H9 (cell line): ENCODE measurements around the gene SPATA1. TPM values are rescaled to one million over a fixed set of nuclear protein-coding genes. Genes with fewer than 3 reads are reported as not detected.
A peak's percentile ranks its signal among the peaks of the same experiment; 100 is the strongest.
"Not testable (repeated sequence)": the region's sequence is repeated elsewhere in the genome, so short reads cannot be mapped to it uniquely, and the experiment has no call there.

Experiments used
- DNase-seq: peaks from one replicate; pipeline ENCODE4 v3.0.0-alpha.2; 2017
- H2AFZ ChIP-seq: one replicate; pipeline ENCODE4 v1.6.1; 2013; ENCODE audit warnings: mild to moderate bottlenecking, low read length, control low read depth, moderate library complexity
- H2AK5ac ChIP-seq: 2 replicates; pipeline ENCODE4 v1.6.1; 2013; ENCODE audit warnings: low read length, control low read depth, mixed read lengths; ENCODE audit not compliant: insufficient read length
- H2BK120ac ChIP-seq: one replicate; pipeline ENCODE4 v1.6.1; 2013; ENCODE audit warnings: low read depth, mild to moderate bottlenecking, low read length, control low read depth, inconsistent platforms; ENCODE audit not compliant: poor library complexity, severe bottlenecking
- H2BK12ac ChIP-seq: 2 replicates; pipeline ENCODE4 v1.6.1; 2013; ENCODE audit warnings: low read length, control low read depth, mixed read lengths, low read depth; ENCODE audit not compliant: insufficient read length
- H2BK15ac ChIP-seq: 2 replicates; pipeline ENCODE4 v1.6.1; 2013; ENCODE audit warnings: low read depth, low read length, control low read depth
- H2BK20ac ChIP-seq: one replicate; pipeline ENCODE4 v1.6.1; 2013; ENCODE audit warnings: low read depth, mild to moderate bottlenecking, low read length, control low read depth, inconsistent platforms; ENCODE audit not compliant: poor library complexity, severe bottlenecking
- H2BK5ac ChIP-seq: 2 replicates; pipeline ENCODE4 v1.6.1; 2013; ENCODE audit warnings: low read length, control low read depth, mixed read lengths; ENCODE audit not compliant: insufficient read length
- H3K14ac ChIP-seq: 2 replicates; pipeline ENCODE4 v1.6.1; 2013; ENCODE audit warnings: low read length, control low read depth; ENCODE audit not compliant: insufficient read depth
- H3K18ac ChIP-seq: 2 replicates; pipeline ENCODE4 v1.6.1; 2013; ENCODE audit warnings: low read depth, mild to moderate bottlenecking, mixed read lengths, low read length, control low read depth; ENCODE audit not compliant: insufficient read length
- H3K23ac ChIP-seq: 2 replicates; pipeline ENCODE4 v1.6.1; 2013; ENCODE audit warnings: low read length, control low read depth, mixed read lengths, low read depth; ENCODE audit not compliant: insufficient read length
- H3K23me2 ChIP-seq: 2 replicates; pipeline ENCODE4 v1.6.1; 2013; ENCODE audit warnings: low read depth, mild to moderate bottlenecking, mixed read lengths, low read length, control low read depth; ENCODE audit not compliant: insufficient read length, poor library complexity, severe bottlenecking
- H3K27ac ChIP-seq: 2 replicates; pipeline ENCODE4 v1.5.1; 2013; ENCODE audit warnings: low read length, control low read depth, mixed read lengths, low read depth; ENCODE audit not compliant: insufficient read length
- H3K27me3 ChIP-seq: 2 replicates; pipeline ENCODE4 v1.6.1; 2013; ENCODE audit warnings: low read length, control low read depth, inconsistent platforms; ENCODE audit not compliant: insufficient read depth
- H3K4ac ChIP-seq: 2 replicates; pipeline ENCODE4 v1.6.1; 2013; ENCODE audit warnings: low read depth, mild to moderate bottlenecking, control low read depth, inconsistent platforms, low read length, moderate library complexity
- H3K4me1 ChIP-seq: 2 replicates; pipeline ENCODE4 v1.6.1; 2013; ENCODE audit warnings: low read length, control low read depth, inconsistent platforms; ENCODE audit not compliant: insufficient read depth
- H3K4me2 ChIP-seq: 2 replicates; pipeline ENCODE4 v1.6.1; 2013; ENCODE audit warnings: low read length, control low read depth, mixed read lengths; ENCODE audit not compliant: insufficient read length, insufficient read depth
- H3K56ac ChIP-seq: 2 replicates; pipeline ENCODE4 v1.6.1; 2013; ENCODE audit warnings: low read depth, mild to moderate bottlenecking, mixed read lengths, low read length, control low read depth; ENCODE audit not compliant: insufficient read length
- H3K79me1 ChIP-seq: 2 replicates; pipeline ENCODE4 v1.6.1; 2013; ENCODE audit warnings: low read depth, mild to moderate bottlenecking, moderate library complexity, low read length, control low read depth, inconsistent platforms; ENCODE audit not compliant: insufficient read depth, poor library complexity, severe bottlenecking
- H3K79me2 ChIP-seq: 2 replicates; pipeline ENCODE4 v1.6.1; 2013; ENCODE audit warnings: low read length, control low read depth, inconsistent platforms; ENCODE audit not compliant: insufficient read depth
- H3K9ac ChIP-seq: 2 replicates; pipeline ENCODE4 v1.6.1; 2013; ENCODE audit warnings: low read length, control low read depth, mixed read lengths; ENCODE audit not compliant: insufficient read length; ENCODE audit errors: extremely low read depth
- H3K9me3 ChIP-seq: one replicate; pipeline ENCODE4 v1.6.1; 2013; ENCODE audit warnings: low read depth, low read length, inconsistent platforms; ENCODE audit not compliant: control insufficient read depth
- H3T11ph ChIP-seq: one replicate; pipeline ENCODE4 v1.6.1; 2013; ENCODE audit warnings: mild to moderate bottlenecking, low read length, control low read depth, inconsistent platforms
- H4K20me1 ChIP-seq: one replicate; pipeline ENCODE4 v1.6.1; 2013; ENCODE audit not compliant: control insufficient read depth, insufficient read length, insufficient read depth
- H4K5ac ChIP-seq: 2 replicates; pipeline ENCODE4 v1.6.1; 2013; ENCODE audit warnings: low read depth, mild to moderate bottlenecking, mixed read lengths, low read length, control low read depth; ENCODE audit not compliant: insufficient read length
- H4K8ac ChIP-seq: replicated peaks from 2 replicates; pipeline ENCODE4 v1.6.1; 2013; ENCODE audit warnings: low read length, control low read depth, mixed read lengths, low read depth; ENCODE audit not compliant: insufficient read length
- H4K91ac ChIP-seq: 2 replicates; pipeline ENCODE4 v1.6.1; 2013; ENCODE audit warnings: low read depth, mild to moderate bottlenecking, moderate library complexity, mixed read lengths, low read length, control low read depth; ENCODE audit not compliant: insufficient read length
- H3K27ac Mint-ChIP-seq, 3 experiments: 2 replicates in 2 of 3; 3 replicates in 1 of 3; pipeline ENCODE4 v1.8.0; 2020 to 2021; ENCODE audit warnings: mixed read lengths in 3 of 3, mild to moderate bottlenecking in 1 of 3, moderate library complexity in 1 of 3
- H3K27me3 Mint-ChIP-seq: 2 replicates; pipeline ENCODE4 v1.8.0; 2021; ENCODE audit warnings: low read depth, mild to moderate bottlenecking, moderate library complexity, mixed read lengths
- H3K36me3 Mint-ChIP-seq, 3 experiments: 2 replicates in 2 of 3; 3 replicates in 1 of 3; pipeline ENCODE4 v1.8.0; 2020 to 2021; ENCODE audit warnings: low read depth in 3 of 3, mixed read lengths in 3 of 3; ENCODE audit not compliant: insufficient read depth in 1 of 3
- H3K4me1 Mint-ChIP-seq, 2 experiments: 2 replicates each; pipeline ENCODE4 v1.8.0; 2020; ENCODE audit warnings: mixed read lengths in 2 of 2
- H3K4me3 Mint-ChIP-seq, 2 experiments: 2 replicates in 1 of 2; 3 replicates in 1 of 2; pipeline ENCODE4 v1.8.0; 2020 to 2021; ENCODE audit warnings: mild to moderate bottlenecking in 2 of 2, mixed read lengths in 2 of 2, moderate library complexity in 1 of 2
- H3K9me3 Mint-ChIP-seq, 2 experiments: 2 replicates in 1 of 2; 3 replicates in 1 of 2; pipeline ENCODE4 v1.8.0; 2020; ENCODE audit warnings: mild to moderate bottlenecking in 2 of 2, mixed read lengths in 2 of 2, moderate library complexity in 1 of 2
- CTCF ChIP-seq: fragments of 200-600 bp; sonication (generic); conservative IDR thresholded peaks from 3 replicates; pipeline ENCODE4 v1.8.0; 2021; ENCODE audit warnings: antibody characterized with exemption, mild to moderate bottlenecking
- WGBS: extraction: QIAGEN DNeasy Blood & Tissue Kit; methylation state at CpG from one replicate; pipeline ENCODE4 v1.1.7; 2013; ENCODE audit warnings: missing lambda C conversion rate, low lambda C conversion rate, mixed read lengths; ENCODE audit not compliant: insufficient read length; ENCODE audit errors: extremely low coverage; 5-methylcytosine and 5-hydroxymethylcytosine counted together
- total RNA-seq: library from RNA; stranded (reverse); gene quantifications from 2 replicates; pipeline ENCODE4 v1.2.1, GENCODE V29; 2021

The SPATA1 gene
- total RNA-seq, 1 experiment from 2014 or later: not detected

- Histone ChIP-seq H2BK120ac (no peak overlapping the region), H3K9me3 (no peaks in the 10 kb centered on the region), H3K18ac (no peak overlapping the region), H3K79me2 (peaks cover 8% of the 10 kb centered on the region; the same call in 1 of the 2 replicates), H3K14ac (no peak overlapping the region), H3K27ac (peak overlapping the region; percentile 12), H4K20me1 (no peaks in the 10 kb centered on the region), H3K79me1 (no peaks in the 10 kb centered on the region), H4K91ac (no peak overlapping the region), H3T11ph (no peak overlapping the region), H3K4ac (no peak overlapping the region), H2BK5ac (no peak overlapping the region), H3K56ac (no peak overlapping the region), H2BK12ac (no peak overlapping the region), H2AFZ (no peak overlapping the region), H3K23me2 (peaks cover 4% of the 10 kb centered on the region), H4K5ac (no peak overlapping the region), H4K8ac (no peak overlapping the region), H3K4me2 (peak overlapping the region; percentile 67), H3K4me1 (peaks cover 3% of the 10 kb centered on the region; the same call in 1 of the 2 replicates), H2BK20ac (no peak overlapping the region), H3K27me3 (no peaks in the 10 kb centered on the region), H3K9ac (peak overlapping the region; percentile 20), H2BK15ac (no peak overlapping the region), H2AK5ac (no peak overlapping the region), H3K23ac (no peak overlapping the region)
- no CpG with 5 or more reads among the region's 26 CpGs for WGBS
- TF ChIP-seq CTCF: no peak
- no peak for DNase-seq
- H3K4me3 Mint-ChIP-seq: peak overlapping the region; percentile 97 to 100
- H3K36me3 Mint-ChIP-seq: peaks cover 5 to 11% (median 5%) of the 10 kb centered on the region in 3 experiments; a peak in 6 of 7 replicates
- peaks cover 23 to 26% of the 10 kb centered on the region in 2 experiments for H3K4me1 Mint-ChIP-seq
- H3K27ac Mint-ChIP-seq: peak overlapping the region; percentile 22 to 98 (median 94); a peak in 4 of 7 replicates
- H3K9me3 Mint-ChIP-seq: peaks cover 16 to 18% of the 10 kb centered on the region in 2 experiments
- no peaks in the 10 kb centered on the region; the same call in 1 of the 2 replicates for H3K27me3 Mint-ChIP-seq
Measured at GRCh38 chr1:84506729-84507453, 705 bp downstream of the SPATA1 start.

GRCh38 chr1:84507887-84508286, 1.7 kb downstream of the SPATA1 start:
- H4K8ac ChIP-seq, H3K4me2 ChIP-seq, H3K4me3 Mint-ChIP-seq: not testable (repeated sequence)

More at GRCh38 chr1:84507887-84508286, 1.7 kb downstream of the SPATA1 start:
- not testable (repeated sequence) for H3T11ph ChIP-seq, H2BK15ac ChIP-seq, H2AFZ ChIP-seq, H4K5ac ChIP-seq, DNase-seq, H3K27ac ChIP-seq, H3K23ac ChIP-seq, H3K79me2 ChIP-seq, H3K4me1 ChIP-seq, H3K27me3 Mint-ChIP-seq, H3K27ac Mint-ChIP-seq, H3K9me3 ChIP-seq, H3K9ac ChIP-seq, H3K56ac ChIP-seq, H2BK120ac ChIP-seq, H3K79me1 ChIP-seq, H2AK5ac ChIP-seq, H3K27me3 ChIP-seq, H3K23me2 ChIP-seq, H4K20me1 ChIP-seq, H3K18ac ChIP-seq, H4K91ac ChIP-seq, H2BK12ac ChIP-seq, H2BK5ac ChIP-seq, H3K14ac ChIP-seq, H2BK20ac ChIP-seq, H3K4ac ChIP-seq
- peaks cover 16 to 18% of the 10 kb centered on the region in 2 experiments for H3K9me3 Mint-ChIP-seq
- peaks cover 23 to 26% of the 10 kb centered on the region in 2 experiments for H3K4me1 Mint-ChIP-seq
- no CpG with 5 or more reads among the region's 14 CpGs for WGBS
- H3K36me3 Mint-ChIP-seq: peaks cover 5 to 11% (median 5%) of the 10 kb centered on the region in 3 experiments; a peak in 6 of 7 replicates
